Muscle layer of duodenum (tissue), 2 donors: ENCODE measurements around the gene SLC25A6.
"Not testable (repeated sequence)": the region's sequence is repeated elsewhere in the genome, so short reads cannot be mapped to it uniquely, and the experiment has no call there.

Experiments used
- H3K27ac ChIP-seq: one replicate; pipeline ENCODE4 v1.7.0; 2013; ENCODE audit warnings: mild to moderate bottlenecking, low read length
- H3K27me3 ChIP-seq: one replicate; pipeline ENCODE4 v1.7.0; 2013; ENCODE audit warnings: low read depth, mild to moderate bottlenecking, control low read depth, low read length
- H3K36me3 ChIP-seq, 2 donors: one replicate each; pipeline ENCODE4 v1.7.0; 2013; ENCODE audit warnings: low read length in 2 of 2, control low read depth in 1 of 2, mild to moderate bottlenecking in 1 of 2; ENCODE audit not compliant: insufficient read depth in 2 of 2, control insufficient read depth in 1 of 2
- H3K4me1 ChIP-seq, 2 donors: one replicate each; pipeline ENCODE4 v1.7.0; 2013; ENCODE audit warnings: low read length in 2 of 2, mild to moderate bottlenecking in 2 of 2, control low read depth in 1 of 2, moderate library complexity in 1 of 2; ENCODE audit not compliant: insufficient read depth in 2 of 2, control insufficient read depth in 1 of 2
- H3K4me3 ChIP-seq, 2 donors: one replicate each; pipeline ENCODE4 v1.7.0; 2013; ENCODE audit warnings: low read length in 2 of 2, low read depth in 1 of 2, mild to moderate bottlenecking in 1 of 2
- H3K9me3 ChIP-seq, 2 donors: one replicate each; pipeline ENCODE4 v1.7.0; 2013; ENCODE audit warnings: low read length in 2 of 2, control low read depth in 1 of 2, mild to moderate bottlenecking in 1 of 2; ENCODE audit not compliant: control insufficient read depth in 1 of 2
- donor health status: healthy.

Gene SLC25A6

DNA sequence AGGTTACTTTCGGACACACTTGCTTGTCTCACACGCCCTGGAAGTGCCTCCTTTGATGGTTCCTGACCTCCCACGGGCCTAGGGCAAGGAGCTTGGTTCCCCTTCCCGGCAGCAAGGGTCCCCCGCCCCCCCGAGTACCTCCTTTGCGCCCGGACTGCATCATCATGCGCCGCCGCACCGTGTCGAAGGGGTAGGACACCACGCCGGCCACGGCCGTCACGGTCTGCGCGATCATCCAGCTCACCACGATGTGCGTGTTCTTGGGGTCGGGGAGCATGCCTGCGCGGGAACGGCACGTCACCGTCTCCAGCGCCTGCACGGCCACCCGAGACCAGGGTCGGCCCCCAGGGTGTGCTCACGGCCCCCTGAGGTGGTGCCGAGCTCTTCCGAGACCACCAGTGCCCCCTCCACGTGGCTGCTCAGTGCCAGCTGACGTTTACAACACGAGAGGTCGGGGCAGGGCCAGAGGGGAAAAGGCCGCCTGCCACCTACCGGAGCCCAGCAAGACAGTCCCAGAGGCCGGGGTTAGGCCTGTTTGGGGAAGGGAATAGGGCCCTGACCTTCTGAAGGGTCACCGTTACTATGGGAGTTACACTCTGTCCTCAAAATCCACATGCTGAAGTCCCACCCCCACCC is 4.7 kb downstream of the SLC25A6 start:
- Histone ChIP-seq H3K36me3 (peaks cover 37 to 70% of the 10 kb centered on the region in 2 donors), H3K27ac (no peak overlapping the region), H3K4me1 (peaks cover 3 to 42% of the 10 kb centered on the region in 2 donors), H3K9me3 (no peaks in the 10 kb centered on the region), H3K27me3 (no peaks in the 10 kb centered on the region), H3K4me3 (no peak overlapping the region)

- Histone ChIP-seq H3K27me3 (no peaks in the 10 kb centered on the region), H3K4me1 (peaks cover 3 to 42% of the 10 kb centered on the region in 2 donors), H3K4me3 (no peak overlapping the region)
These were observed 5.4 kb downstream of the SLC25A6 start for GRCh38 chrX:1386338-1387127.

DNA sequence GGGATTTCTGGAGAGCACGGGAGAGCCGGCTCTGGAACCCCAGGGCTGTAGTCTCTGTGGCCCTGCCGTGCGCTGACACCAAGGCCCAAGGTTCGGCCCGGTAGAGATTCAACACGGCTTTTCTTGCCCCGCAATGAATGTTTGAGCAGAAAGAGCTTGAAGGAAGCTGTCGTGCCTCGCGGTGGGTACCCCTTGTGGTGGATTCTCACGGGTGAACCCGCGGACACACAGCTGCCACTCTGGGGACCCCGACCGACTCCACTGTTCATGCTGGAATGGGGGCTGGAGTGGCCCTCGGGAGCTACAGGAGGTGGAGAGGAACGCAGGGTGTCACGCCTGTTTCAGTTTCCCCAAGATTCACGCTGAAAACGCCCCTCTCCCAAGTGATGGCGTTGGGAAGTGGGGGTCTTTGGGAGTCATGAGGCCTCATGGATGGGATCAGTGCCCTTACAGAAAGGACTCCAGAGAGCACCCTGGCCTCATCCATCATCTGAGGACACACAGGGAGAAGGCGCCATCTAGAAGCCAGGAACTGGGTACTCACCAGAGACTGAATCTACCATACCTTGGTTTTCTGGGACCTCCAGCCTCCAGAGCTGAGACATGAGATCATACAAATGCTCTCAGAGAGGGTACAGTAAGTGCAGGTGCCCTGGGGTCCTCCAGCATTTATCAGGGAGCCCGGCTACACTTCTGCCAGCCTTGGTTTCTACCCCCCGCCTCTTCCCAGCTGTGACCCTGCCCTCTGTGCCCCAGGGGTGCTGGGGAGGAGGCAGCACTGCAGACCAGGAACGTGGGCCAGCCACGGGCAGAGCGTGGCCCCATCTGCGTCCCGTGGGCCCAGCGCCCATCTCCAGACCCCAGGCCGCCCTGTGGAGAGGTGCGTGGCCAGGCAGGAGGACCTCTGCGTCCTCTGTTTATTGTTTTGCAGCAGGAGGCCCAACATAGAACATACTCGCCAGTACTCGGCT is 6.4 kb downstream of the SLC25A6 start:
- Histone ChIP-seq H3K27ac (no peak overlapping the region), H3K9me3 (no peaks in the 10 kb centered on the region), H3K36me3 (peaks cover 37 to 70% of the 10 kb centered on the region in 2 donors), H3K27me3 (no peaks in the 10 kb centered on the region), H3K4me3 (no peak overlapping the region), H3K4me1 (peaks cover under 1 to 33% of the 10 kb centered on the region in 2 donors)

More at GRCh38 chrX:1386338-1387127, 5.4 kb downstream of the SLC25A6 start:
- H3K36me3 ChIP-seq, result peaks cover 37 to 70% of the 10 kb centered on the region in 2 donors
- H3K27ac ChIP-seq, result no peak overlapping the region
- no peaks in the 10 kb centered on the region for H3K9me3 ChIP-seq

DNA sequence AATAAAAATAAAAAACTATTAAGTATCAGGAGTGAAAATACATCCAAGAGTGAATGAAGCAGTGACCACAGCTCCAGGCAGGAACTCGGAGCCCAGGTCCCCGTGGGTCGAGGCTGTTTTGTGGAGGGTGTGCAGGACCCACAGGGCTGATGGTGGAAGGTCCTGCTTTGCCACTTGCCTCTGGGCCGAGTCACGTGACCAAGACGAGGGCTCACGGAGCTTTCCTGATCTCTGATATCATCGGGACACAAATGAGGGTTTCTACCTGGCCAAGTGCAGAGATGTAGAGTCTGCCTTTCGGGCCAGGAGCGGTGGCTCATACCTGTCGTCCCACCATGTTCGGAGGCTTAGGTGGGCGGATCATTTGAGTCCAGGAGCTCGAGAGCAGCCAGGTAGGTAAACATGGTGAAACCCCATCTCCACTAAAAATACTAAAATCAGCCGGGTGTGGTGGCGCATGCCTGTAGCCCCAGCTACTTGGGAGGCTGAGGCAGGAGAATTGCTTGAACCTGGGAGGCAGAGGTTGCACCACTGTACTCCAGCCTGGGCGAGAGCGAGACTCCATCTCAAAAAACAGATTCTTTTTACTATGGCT is 7.2 kb downstream of the SLC25A6 start:
- no peaks in the 10 kb centered on the region for H3K9me3 ChIP-seq
- no peaks in the 10 kb centered on the region for H3K27me3 ChIP-seq
- H3K36me3 ChIP-seq, result peaks cover 37 to 62% of the 10 kb centered on the region in 2 donors
- H3K4me1 ChIP-seq, result peaks cover 0 to 26% of the 10 kb centered on the region in 2 donors
- H3K27ac ChIP-seq, result no peak overlapping the region
- H3K4me3 ChIP-seq, result no peak overlapping the region

DNA sequence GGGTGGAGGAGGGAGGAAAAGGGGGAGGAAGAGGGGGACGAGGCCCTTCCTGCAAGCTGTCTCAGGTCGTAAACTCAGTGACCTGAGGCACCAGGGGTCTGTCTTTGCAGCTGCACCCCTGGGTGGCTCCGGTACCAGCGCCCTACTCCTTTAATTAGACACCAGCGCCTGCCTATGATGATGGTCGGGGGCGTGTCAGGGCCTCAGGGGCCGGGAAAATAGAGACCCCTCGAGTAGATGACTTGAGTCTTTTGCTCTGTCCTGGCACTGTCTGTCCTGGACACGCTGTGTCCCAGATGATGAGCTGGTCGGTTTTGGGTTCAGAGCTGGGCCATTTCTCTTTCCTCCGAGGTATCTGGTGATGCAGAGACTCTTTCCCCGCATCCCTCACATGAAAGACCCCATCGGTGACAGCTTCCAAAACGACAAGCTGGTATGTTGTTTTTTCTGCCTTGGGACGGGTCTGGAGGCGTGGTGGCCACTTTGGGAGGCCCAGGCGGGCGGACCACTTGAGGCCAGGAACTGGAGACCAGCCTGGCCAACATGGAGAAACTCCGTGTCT is 11.2 kb downstream of the SLC25A6 start:
- Histone ChIP-seq H3K9me3 (no peaks in the 10 kb centered on the region), H3K36me3 (peaks cover 6 to 22% of the 10 kb centered on the region in 2 donors), H3K4me1 (no peaks in the 10 kb centered on the region), H3K27me3 (no peaks in the 10 kb centered on the region), H3K4me3 (no peak overlapping the region), H3K27ac (no peak overlapping the region)

- H3K27ac ChIP-seq, result no peak overlapping the region
- H3K4me1 ChIP-seq, result no peaks in the 10 kb centered on the region
- H3K27me3 ChIP-seq, result no peaks in the 10 kb centered on the region
- no peak overlapping the region for H3K4me3 ChIP-seq
- peaks cover 0 to 3% of the 10 kb centered on the region in 2 donors for H3K36me3 ChIP-seq
- H3K9me3 ChIP-seq, result no peaks in the 10 kb centered on the region
These were observed 13.6 kb downstream of the SLC25A6 start for GRCh38 chrX:1378306-1378759.

DNA sequence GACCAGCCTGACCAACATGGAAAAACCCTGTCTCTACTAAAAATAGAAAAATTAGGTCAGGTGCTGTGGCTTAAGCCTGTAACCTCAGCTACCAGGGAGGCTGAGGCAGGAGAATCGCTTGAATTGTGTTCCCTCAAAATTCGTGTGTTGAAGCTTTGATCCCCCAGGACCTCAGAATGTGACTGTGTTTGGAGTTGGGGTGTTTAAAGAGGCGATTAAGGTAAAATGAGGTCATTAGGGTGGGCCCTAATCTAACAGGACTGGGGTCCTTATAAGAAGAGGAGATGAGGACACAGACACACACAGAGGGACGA is 23.6 kb downstream of the SLC25A6 start:
- H3K27ac ChIP-seq, result no peak overlapping the region
- H3K4me3 ChIP-seq, result no peak overlapping the region
- H3K36me3 ChIP-seq, result no peaks in the 10 kb centered on the region
- H3K4me1 ChIP-seq, result no peaks in the 10 kb centered on the region
- no peaks in the 10 kb centered on the region for H3K9me3 ChIP-seq
- H3K27me3 ChIP-seq, result no peaks in the 10 kb centered on the region

DNA sequence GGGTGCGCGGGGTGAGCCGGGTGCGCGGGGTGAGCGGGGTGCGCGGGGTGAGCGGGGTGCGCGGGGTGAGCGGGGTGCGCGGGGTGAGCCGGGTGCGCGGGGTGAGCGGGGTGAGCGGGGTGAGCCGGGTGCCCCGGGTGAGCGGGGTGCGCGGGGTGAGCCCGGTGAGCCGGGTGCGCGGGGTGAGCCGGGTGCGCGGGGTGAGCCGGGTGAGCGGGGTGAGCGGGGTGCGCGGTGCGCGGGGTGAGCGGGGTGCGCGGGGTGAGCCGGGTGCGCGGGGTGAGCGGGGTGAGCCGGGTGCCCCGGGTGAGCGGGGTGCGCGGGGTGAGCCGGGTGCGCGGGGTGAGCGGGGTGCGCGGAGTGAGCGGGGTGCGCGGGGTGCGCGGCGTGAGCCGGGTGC is 25.6 kb downstream of the SLC25A6 start:
- not testable (repeated sequence) for H3K27me3 ChIP-seq, H3K9me3 ChIP-seq, H3K36me3 ChIP-seq, H3K27ac ChIP-seq, H3K4me1 ChIP-seq, H3K4me3 ChIP-seq

DNA sequence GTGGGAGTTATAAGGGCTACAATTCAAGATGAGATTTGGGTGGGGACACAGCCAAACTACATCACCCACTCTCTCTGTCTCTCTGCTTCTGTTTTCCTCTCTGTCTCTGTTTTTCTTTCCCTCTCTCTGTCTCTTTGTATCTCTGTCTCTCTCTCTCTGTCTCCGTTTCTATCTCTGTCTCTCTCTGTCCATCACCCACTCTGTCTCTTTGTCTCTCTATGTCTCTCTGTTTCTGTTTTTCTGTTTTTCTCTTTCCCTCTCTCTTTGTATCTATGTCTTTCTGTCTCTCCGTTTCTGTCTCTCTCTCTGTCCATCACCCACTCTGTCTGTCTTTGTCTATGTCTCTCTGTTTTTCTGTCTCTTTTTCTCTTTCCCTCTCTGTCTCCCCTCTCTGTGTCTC is 30.0 kb downstream of the SLC25A6 start:
- no peaks in the 10 kb centered on the region for H3K27me3 ChIP-seq
- no peak overlapping the region for H3K27ac ChIP-seq
- H3K9me3 ChIP-seq, result peaks cover 0 to 4% of the 10 kb centered on the region in 2 donors
- peaks cover 0 to 24% of the 10 kb centered on the region in 2 donors for H3K36me3 ChIP-seq
- H3K4me1 ChIP-seq, result no peaks in the 10 kb centered on the region
- no peak overlapping the region for H3K4me3 ChIP-seq

DNA sequence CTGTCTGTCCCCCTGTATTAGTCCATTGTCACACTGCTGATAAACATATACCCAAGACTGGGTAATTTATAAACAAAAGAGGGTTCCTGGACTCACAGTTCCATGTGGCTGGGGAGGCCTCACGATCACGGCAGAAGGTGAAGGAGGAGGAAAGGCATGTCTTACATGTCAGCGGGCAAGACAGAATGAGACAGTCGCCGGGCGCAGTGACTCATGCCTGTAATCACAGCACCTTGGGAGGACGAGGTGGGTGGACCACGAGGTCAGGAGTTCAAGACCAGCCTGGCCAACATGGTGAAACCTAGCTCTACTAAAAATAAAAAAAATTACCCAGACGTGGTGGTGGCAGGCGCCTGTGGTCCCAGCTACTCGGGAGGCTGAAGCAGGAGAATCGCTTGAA is 30.6 kb downstream of the SLC25A6 start:
- peaks cover 0 to 4% of the 10 kb centered on the region in 2 donors for H3K9me3 ChIP-seq
- no peak overlapping the region for H3K4me3 ChIP-seq
- no peaks in the 10 kb centered on the region for H3K4me1 ChIP-seq
- H3K36me3 ChIP-seq, result peaks cover 0 to 24% of the 10 kb centered on the region in 2 donors
- no peak overlapping the region for H3K27ac ChIP-seq
- no peaks in the 10 kb centered on the region for H3K27me3 ChIP-seq
